Neutrophil (primary cell): ENCODE results near the gene SMURF1.
A peak's percentile ranks its signal among the peaks of the same experiment; 100 is the strongest.

Experiments
- H3K27ac ChIP-seq: fragments of 200-600 bp; sonication (generic); 2 replicates; pipeline ENCODE4 v1.5.1; 2016; ENCODE audit warnings: mild to moderate bottlenecking, moderate library complexity
- H3K27me3 ChIP-seq: fragments of 200-600 bp; sonication (generic); 2 replicates; pipeline ENCODE4 v1.6.0; 2016; ENCODE audit warnings: mild to moderate bottlenecking
- H3K36me3 ChIP-seq: fragments of 200-600 bp; sonication (generic); 2 replicates; pipeline ENCODE4 v1.5.1; 2017
- H3K4me1 ChIP-seq, 2 experiments: fragments of 200-600 bp in 1 of 2; sonication (generic) in 1 of 2; 1 replicate in 1 of 2; 2 replicates in 1 of 2; pipeline versions ENCODE4 v1.5.1 to v1.6.1; 2013 to 2016; ENCODE audit warnings: low read depth in 1 of 2, low read length in 1 of 2, mild to moderate bottlenecking in 1 of 2, moderate library complexity in 1 of 2; ENCODE audit not compliant: control insufficient read depth in 1 of 2, insufficient read depth in 1 of 2
- H3K4me3 ChIP-seq, 2 experiments: fragments of 200-600 bp in 1 of 2; sonication (generic) in 1 of 2; 1 replicate in 1 of 2; 2 replicates in 1 of 2; pipeline ENCODE4 v1.5.1; 2013 to 2016; ENCODE audit warnings: low read depth in 1 of 2, low read length in 1 of 2, mild to moderate bottlenecking in 1 of 2, moderate library complexity in 1 of 2
- H3K9me3 ChIP-seq: fragments of 200-600 bp; sonication (generic); 2 replicates; pipeline ENCODE4 v1.5.1; 2016
- CTCF ChIP-seq: fragments of 200-600 bp; sonication (generic); IDR thresholded peaks from 2 replicates; pipeline ENCODE4 v1.5.1; 2016; ENCODE audit warnings: antibody characterized with exemption

The SMURF1 gene

GRCh38 chr7:99042957-99043356 lies 101.0 kb downstream of the SMURF1 start:
- Histone ChIP-seq H3K27ac (no peak overlapping the region), H3K9me3 (no peaks in the 10 kb centered on the region), H3K27me3 (no peaks in the 10 kb centered on the region), H3K4me3 (no peak overlapping the region), H3K4me1 (no peaks in the 10 kb centered on the region), H3K36me3 (peaks cover 98% of the 10 kb centered on the region)
- no peak for TF ChIP-seq CTCF

GRCh38 chr7:99041526-99041925 lies 102.4 kb downstream of the SMURF1 start:
- no peaks in the 10 kb centered on the region for H3K27me3 ChIP-seq
- no peaks in the 10 kb centered on the region for H3K4me1 ChIP-seq
- H3K27ac ChIP-seq, result no peak overlapping the region
- H3K36me3 ChIP-seq, result peaks cover 98% of the 10 kb centered on the region
- no peak overlapping the region for H3K4me3 ChIP-seq
- TF ChIP-seq CTCF, result no peak
- no peaks in the 10 kb centered on the region for H3K9me3 ChIP-seq

GRCh38 chr7:99040104-99040958 lies 103.6 kb downstream of the SMURF1 start:
- Histone ChIP-seq H3K36me3 (peaks cover 98% of the 10 kb centered on the region), H3K27ac (no peak overlapping the region), H3K9me3 (no peaks in the 10 kb centered on the region), H3K4me1 (no peaks in the 10 kb centered on the region), H3K27me3 (no peaks in the 10 kb centered on the region), H3K4me3 (no peak overlapping the region)
- TF ChIP-seq CTCF, result peak; percentile 20

GRCh38 chr7:99039384-99039891 lies 104.5 kb downstream of the SMURF1 start:
- Histone ChIP-seq H3K9me3 (no peaks in the 10 kb centered on the region), H3K4me3 (no peak overlapping the region), H3K27me3 (no peaks in the 10 kb centered on the region), H3K4me1 (no peaks in the 10 kb centered on the region), H3K36me3 (peaks cover 99% of the 10 kb centered on the region), H3K27ac (no peak overlapping the region)
- no peak for TF ChIP-seq CTCF

- no peaks in the 10 kb centered on the region for H3K27me3 ChIP-seq
- no peak overlapping the region for H3K27ac ChIP-seq
- peaks cover 99% of the 10 kb centered on the region for H3K36me3 ChIP-seq
- H3K4me3 ChIP-seq, result no peak overlapping the region
- H3K4me1 ChIP-seq, result no peaks in the 10 kb centered on the region
- TF ChIP-seq CTCF, result no peak
- H3K9me3 ChIP-seq, result no peaks in the 10 kb centered on the region
Observed at GRCh38 chr7:99038086-99038855, 105.6 kb downstream of the SMURF1 start.
